G401 (cell line): ENCODE measurements around the gene TGFA. TPM values are rescaled to one million over a fixed set of nuclear protein-coding genes. Genes with fewer than 3 reads are reported as not detected.

Experiments
- DNase-seq: peaks from one replicate; pipeline ENCODE4 v3.0.0-alpha.2; 2015; ENCODE audit warnings: low spot score
- in situ Hi-C: cut with HindIII; loops from 2 replicates; pipeline ENCODE4 v1.10.0; 2016; ENCODE audit warnings: low sequenced_read_pairs, mixed read lengths
- total RNA-seq: library from RNA; depleted of rRNA; stranded (reverse); fragments of >200 nt; shearing (Covaris generic); gene quantifications from 2 replicates; pipeline ENCODE4 v1.2.3, GENCODE V29; 2014

The TGFA gene
- total RNA-seq, 1 experiment from 2014 or later, result not detected

DNA sequence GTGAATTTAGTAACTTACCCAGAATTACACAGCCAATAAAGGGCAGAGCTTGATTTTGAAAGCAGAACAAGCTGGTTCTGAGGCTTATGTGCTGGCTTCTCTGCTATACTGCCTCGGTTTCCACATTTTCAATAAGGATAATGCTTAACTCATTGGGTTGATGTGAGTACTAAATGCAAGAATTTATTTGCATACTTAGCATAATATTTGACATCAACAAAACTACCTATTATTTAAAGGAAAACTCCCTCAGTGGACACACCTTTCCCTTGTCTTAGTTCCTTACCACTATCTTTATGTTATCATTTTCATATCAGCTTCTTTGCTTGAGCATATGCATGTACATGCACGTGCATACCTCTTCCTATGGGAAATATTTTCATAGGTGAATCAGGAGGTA lies 3.0 kb upstream of the TGFA start:
- no peak for DNase-seq
- in situ Hi-C loops, result no loop called here

DNA sequence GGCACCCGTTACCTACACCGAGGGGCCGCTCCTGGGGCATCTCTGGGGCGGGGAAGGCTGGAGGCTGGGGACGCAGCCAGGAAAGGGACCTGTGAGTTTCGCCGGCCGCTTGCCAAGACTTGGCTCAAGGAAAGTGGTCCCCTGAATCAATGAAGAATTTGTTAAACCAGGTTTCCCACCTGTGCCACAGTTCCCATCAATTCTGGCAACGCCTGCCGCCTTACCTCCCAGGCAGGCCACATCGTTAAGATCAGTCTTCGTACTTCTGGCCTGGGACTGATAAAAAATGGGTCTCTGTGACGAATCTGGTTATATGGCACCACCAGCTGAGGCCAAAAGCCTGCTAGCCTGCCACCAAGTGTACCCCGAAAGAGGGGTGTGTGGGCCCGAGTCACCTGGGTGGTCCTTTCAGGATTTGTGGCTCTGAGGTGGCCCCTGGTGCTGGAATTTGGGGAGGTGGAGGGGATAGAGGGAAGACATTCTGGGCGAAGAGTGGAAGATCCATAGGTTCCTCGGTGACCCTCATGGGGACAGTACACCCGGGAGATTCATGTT lies 789 bp upstream of the TGFA start:
- DNase-seq, result no peak
- in situ Hi-C loops, result no loop called here

DNA sequence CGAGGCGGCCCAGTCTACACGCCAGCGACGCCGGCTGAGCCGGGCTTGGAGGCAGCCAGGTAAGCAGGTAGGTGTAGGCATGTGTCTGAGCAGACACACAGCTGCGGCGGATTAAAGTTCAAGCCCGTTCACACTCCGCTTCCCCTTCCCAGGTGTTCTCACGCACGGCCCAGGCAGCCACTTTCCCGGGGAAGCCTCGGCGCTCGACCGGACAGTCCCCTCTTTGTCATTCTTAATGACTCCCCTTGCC lies 367 bp downstream of the TGFA start:
- peak; percentile 29 for DNase-seq
- in situ Hi-C loops, result no loop called here

DNA sequence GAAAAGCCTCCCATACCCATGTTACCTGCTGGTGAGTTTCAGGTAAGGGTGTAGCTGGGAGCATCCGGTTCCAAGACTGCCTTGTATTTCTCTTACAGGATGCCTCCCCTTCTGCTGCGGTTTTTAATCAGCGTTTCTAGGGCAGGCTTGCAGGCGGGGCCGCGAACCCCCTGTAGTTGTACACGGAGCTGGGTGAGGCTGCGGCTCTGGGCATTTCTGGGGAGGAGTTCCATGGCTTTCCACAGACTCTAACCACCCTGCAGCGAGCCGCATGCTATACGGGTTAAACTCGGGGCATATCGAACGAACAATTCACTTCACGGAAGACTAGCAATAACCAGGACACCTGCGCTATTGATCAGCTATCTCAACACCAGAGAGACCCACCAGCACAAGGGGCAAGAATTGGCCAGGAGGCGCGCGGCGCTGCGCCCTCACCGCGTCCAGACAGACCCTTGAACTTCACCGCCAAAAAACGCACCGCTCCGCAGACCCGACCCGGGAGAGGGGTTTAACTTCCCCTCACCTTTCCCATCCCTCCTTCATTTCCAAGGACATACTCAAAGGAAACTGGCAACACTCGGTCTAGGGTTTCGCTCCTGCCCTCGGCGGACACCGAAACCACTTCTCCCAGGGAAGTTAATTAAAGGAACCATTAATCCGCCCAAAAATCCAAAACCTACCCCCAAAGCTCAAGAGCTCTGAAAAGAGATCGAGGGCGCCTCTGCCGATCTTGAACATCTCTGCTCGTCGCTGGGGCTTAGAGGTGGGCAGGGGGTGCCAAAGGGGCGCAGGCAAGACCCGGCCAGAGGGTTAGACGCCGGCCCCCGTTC lies 909 bp downstream of the TGFA start:
- DNase-seq, result peak; percentile 34
- in situ Hi-C loops, result no loop called here

DNA sequence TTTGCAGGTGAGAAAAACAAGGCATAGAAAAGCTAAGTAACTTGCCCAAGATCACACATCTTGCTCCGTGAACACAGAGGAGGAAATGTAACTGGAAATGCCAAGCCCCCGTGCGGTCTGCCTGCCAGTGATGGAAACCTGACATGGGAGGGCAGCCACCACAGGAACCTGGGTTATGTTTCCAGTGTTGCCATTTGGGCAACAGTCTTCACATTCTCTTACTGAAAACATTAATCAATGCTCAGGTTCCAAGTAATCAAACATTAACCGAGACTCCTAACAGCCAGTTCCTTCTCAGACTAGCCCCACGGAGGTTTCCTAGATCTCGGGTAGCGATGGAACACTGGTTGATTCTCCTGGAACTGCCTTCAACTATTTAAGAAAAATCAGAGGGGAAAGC lies 2.5 kb downstream of the TGFA start:
- in situ Hi-C loops, result no loop called here

DNA sequence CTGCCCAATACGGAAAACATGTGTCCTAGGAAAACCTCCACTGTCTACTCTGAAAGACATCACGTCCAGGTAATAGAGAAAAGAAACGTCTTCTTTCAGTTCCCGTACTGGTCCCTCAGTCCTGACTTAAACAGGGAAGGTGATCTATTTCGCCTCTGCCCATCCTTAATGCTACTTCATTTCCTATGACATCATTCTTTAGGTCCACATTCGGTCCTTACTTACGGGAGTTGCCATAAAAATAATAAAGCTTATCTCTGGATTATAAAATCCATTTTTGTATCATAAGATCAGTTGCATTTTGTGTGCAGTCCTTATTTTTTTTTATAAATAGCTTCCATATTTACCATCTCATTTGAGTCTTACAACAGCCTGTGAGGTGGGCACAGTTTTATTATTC lies 3.7 kb downstream of the TGFA start:
- DNase-seq, result no peak
- in situ Hi-C loops, result no loop called here

More for the DNA sequence above, 2.5 kb downstream of the TGFA start:
- DNase-seq, result no peak

DNA sequence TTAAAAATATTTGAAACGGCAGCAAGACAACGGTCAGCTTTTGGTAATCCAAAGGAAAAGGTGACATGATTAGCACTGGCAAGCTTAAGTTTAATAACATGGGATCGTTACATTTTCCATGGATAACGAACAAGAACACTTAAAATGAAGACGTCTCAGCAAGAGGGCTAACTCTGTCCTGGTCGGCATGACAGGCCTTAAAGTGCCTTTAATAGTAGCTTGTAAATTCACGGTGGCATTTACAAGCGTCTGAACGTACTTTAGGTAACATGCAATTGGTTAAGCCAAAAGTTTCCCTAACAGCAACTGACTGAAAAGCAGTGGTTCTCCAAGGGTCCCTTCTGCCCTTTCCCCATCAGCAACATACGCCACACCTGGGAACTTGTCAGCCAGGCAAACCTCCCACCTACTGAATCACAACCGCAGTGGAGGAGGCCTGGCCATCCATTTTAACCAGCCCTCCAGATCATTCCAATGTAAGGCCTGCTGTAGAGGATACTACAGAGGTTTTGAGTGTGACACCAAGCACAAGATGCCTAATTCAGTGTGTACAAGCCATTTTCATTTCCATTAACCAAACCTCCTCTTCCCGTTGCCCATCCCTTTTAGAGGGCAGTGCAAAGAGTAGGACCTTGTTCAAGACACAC lies 4.4 kb downstream of the TGFA start:
- in situ Hi-C loops, result no loop called here
- no peak for DNase-seq

DNA sequence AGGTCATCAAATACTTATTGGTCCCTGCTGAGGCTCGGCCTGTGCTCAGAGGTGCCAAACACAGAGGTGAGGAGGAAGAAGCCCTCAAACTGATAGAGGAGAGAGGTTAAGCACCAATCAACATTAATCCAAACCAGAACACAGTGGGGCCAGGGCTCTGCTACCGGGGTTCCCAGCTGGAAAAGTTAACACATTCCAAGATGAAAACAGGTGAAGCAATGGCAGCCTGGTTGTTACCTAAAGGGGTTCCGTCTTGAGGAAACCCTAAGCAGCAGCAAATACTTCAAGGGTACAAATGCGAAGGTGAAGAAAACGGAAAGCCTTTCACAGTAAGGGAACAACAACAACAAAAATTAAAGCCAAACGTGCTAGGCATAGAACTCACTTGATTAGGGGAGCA lies 5.4 kb downstream of the TGFA start:
- in situ Hi-C loops, result no loop called here
- DNase-seq, result no peak

DNA sequence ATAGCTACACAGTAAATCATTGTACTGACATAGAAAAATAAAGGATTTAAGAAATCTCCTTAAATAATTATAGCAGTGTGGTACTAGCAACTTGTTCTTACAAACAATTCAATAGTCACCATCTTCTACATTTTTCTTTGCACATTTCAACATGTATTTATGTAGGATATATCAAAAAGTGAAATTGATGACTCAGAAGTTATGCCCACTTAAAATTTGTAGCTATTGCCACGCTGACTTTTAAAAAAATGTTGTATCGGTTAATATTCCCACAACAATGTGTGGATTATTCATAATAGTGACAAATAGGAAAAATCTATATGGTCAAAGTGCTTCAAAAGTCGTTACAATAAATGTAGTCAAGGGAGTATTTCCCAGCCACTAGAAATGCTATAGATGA lies 6.7 kb downstream of the TGFA start:
- DNase-seq, result no peak
- in situ Hi-C loops, result no loop called here

DNA sequence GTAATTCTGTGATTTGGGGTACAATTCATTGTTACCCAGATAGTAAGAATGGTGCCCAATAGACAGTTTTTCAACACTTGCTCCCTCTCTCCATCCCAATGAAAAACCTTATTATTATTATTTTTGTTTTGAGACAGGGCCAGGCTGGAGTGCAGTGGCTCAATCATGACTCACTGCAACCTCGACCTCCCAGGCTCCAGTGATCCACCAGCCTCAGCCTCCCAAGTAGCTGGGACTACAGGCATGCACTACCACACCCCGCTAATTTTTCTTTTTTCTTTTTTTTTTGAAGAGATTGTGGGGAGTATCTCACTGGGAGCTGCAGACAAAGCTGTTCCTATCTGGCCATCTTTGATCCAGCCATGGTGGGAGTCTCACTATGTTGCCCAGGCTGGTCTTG lies 7.2 kb downstream of the TGFA start:
- DNase-seq, result no peak
- in situ Hi-C loops, result no loop called here

DNA sequence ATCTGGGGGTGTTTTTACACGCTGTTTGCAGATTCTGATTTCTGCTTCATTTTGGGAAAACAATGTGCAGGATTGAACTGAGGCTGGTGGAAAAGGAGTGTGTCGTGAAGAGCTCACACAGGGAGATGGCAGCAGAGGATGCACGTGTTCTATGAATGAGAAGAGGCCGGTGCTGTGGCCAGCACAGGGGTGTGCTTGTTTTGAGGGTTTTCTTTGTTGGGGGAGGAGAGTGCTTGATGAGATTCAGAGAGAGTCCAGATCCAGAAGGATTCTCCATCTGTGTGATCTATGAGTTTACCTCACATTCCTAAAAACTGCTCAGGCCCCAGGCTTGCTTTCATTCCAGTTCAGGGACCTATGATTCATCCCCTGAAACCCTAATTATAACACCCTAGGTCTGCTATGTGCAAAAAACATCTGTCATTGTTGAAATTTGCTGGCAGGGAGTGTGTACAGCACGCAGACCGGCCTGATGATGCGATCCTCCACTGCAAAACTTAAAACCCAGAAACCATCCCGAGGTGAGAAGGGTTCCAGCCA lies 12.1 kb downstream of the TGFA start:
- in situ Hi-C loops, result no loop called here

DNA sequence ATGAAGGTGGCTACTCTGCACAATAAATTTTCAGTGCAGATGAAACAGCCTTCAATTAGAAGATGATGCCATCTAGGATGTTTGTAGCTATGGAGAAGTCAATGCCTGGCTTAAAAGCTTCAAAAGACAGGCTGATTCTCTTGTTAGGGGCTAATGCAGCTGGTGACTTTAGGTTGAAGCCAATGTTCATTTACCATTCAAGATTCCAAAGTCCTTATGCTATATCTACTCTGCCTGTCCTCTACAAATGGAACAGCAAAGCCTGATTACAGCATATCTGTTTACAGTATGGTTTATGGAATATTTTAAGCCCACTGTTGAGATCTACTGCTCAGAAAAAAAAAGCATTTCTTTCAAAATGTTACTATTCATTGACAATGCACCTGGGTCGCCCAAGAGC lies 15.8 kb downstream of the TGFA start:
- in situ Hi-C loops, result no loop called here
- no peak for DNase-seq

More for the DNA sequence above, 12.1 kb downstream of the TGFA start:
- peak; percentile 68 for DNase-seq

DNA sequence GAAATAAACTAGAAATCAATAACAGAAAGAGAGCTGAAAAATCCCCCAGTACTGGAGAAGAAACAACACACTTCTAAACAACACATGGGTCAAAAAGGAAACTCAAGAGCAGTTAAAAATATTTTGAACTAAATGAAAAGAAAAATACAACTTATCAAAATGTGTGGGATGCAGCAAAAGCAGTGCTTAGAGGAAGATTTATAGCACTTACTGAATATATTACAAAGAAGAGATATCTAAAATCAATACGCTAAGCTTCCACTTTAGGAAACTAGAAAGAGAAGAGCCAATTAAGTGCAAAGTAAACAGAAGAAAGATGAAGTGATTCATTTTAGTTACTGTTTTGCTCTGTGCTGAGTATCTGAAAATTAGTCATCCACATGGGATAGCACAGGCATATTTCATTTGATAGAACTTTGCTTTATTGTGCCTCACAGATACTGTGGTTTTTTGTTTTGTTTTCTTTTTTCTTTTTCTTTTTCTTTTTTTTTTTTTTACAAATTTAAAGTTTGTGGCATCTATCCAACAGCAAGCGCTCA lies 17.0 kb downstream of the TGFA start:
- in situ Hi-C loops, result no loop called here

DNA sequence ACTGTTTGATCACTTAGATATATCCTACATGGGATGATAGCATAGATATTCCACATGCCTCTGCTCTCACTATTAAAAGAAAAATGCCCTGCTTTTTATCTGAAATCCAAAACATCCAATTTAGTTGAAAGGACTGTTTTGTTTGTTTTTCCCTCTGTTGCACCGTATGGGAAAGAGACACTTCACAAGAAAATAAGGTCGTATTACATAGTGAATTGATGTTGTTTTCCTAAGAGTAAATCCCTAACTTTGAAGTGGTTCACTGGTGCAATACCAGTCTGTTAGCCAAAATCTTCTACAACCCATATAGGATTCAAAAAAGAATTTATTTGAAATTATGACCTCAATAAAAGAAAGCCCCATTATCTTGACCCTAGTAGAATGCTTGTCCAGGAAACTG lies 18.1 kb downstream of the TGFA start:
- DNase-seq, result no peak
- in situ Hi-C loops, result no loop called here

More for the DNA sequence above, 17.0 kb downstream of the TGFA start:
- DNase-seq, result no peak

DNA sequence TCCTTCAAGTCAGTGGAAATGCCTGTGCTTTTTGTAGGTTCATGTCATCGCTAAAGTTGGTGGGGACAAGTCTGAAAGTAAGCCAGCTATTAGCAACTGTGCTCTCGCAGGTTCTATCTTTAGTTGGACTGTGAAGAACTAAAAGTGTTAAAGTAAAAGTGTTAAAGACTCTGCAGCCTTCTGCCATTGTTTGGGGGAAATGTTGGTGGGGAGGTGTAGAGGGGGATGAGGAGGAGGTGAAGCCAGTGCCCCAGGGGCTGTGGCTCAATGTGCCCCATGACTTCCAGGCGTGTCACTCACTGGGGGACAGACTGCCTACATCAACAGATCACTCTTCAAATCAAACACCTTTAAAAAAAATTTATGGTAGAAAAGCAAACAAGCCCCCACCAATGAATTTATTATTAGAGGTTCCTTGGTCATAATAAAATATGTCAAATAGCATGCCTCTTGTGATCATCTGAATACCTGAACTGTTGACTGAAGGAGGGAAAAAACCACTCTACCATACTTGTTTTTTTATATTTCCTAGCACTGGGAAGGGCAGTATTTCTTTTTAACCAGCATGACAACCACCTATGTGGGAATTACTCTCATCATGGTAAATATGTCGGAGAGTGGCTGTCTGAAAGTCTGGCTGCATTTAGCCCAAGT lies 19.3 kb downstream of the TGFA start:
- DNase-seq, result no peak
- in situ Hi-C loops, result no loop called here

DNA sequence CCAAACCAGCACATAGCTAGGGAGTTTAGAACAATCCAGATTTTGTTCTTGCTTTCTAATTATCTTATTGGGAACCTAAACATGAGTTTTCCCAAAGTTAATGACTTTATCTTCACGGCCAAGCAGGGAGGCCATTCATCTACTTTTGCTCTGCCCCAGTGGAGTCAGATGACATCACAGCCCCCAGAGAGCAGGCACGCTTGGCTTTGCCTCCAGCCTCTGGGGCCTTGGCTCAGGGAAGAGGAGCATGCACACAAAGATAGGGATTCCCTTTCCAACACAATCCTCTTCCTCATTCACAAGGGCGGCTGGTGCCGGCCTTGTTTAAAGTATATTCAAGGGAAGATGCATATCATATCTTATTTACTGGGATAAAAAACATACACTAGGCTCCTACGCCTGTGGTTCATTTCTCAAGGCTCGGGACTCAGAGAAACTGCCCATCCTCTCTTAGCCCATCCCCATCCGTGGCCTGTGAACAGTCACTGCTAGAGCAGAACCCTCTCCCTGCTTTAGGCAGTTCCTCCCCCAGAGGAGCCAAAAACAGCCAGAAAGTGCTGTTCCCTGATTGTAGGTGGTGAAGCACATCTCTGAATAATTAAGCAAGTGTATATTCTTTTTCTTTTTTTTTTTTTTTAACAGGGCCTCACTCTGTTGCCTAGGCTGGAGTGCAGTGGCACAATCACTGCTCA lies 21.2 kb downstream of the TGFA start:
- in situ Hi-C loops, result no loop called here
- no peak for DNase-seq

DNA sequence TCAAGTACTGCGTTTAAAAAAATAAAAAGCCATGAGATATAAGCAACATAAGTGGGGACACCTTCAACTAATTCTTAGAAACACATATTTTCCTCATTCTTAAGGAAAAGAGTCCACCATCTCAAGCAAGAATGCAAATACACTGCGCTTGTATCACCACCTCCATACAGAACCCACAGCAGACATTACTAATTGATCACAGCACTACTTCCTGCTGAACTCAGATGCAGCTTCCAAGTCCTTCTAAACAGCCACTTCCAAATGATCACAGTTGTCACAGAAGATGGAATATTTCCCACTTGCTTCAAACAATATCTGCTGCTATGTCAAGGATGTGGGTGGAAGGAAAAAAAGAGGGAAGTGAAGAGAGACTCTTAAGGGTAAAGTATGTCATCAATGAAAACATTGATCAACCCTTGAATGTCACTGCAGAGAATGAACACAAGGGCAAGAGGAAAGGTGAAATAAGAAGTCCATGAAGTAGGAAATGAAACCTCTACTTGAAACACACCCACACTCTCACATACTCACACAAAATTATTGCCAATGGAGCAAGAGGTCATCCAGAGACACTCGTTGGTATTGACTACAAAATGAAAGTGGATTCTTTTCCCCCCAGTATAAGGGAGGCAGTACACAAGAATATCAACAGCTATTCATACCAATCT lies 22.1 kb downstream of the TGFA start:
- DNase-seq, result no peak
- in situ Hi-C loops, result no loop called here

DNA sequence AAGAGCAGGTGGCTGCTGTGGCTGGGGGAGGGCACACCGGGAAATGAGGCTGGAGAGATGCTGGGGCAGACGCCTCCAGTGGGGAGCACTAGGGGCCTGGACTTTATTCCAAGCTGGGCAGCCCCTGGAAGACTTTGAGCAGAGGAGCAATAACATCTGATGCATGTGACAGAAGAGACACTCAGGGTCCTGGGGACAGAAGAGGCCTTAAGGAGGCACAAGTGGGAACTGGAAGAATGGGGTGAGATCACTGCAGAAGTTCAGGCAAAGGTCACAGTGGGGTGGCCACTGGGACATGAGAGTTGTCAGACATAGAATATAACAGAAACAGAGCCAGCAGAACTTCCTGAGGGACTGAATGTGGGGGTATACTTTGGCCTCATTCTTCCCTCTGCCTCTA lies 24.0 kb downstream of the TGFA start:
- in situ Hi-C loops, result no loop called here
- no peak for DNase-seq

DNA sequence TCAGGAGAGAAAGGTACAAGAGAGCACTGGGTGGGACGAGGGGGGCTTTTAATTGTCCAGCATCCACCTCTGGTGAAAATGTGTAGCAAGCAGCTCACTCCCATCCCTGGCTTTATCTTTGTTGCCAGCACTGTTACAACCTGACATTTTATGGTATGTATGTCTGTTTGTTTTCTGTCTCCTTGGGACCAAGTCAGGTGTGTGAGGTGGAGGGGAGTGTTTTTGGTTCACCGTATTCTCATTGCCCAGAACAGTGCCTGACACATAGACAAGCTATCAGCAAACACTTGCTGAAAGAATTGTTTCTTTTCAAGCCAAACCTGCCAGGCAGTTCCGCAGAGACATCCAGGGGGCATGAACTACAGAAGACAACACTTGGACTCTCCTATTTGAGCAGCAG lies 24.7 kb downstream of the TGFA start:
- in situ Hi-C loops, result no loop called here
- DNase-seq, result no peak
